ENCODE data around the gene SSTR5.

DNA sequence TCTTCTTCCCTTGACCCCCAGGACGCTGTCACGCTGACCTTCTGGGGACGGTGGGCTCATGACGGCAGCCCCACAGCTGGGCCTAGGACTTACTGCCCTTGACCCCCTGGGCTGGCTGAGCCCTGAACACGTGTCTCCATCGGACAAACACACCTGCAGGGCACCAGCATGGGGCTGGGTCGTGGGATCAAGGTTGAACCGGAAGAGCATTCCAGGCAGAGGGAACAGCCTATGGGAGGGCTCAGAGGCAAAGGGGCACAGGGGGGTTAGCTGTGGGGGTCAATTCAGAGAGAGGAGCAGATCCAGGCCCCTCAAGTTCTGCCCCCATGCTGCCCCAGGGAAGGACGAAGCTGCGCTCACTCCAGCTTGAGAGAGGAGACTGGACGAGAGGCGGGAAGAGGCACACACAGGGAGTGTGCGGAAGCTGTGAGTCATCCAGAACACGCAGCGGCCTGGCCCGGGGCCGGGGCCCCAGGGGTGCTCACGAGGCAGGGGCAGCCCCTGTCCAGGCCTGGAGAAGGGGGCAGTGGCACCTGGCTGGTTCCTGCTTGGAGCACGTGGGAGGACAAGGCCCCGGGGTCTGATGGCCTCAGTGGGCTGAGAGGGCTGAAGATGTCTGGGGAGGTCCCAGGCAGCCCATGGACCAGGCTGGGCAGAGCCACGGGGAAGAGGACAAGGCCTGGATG, 9.9 kb downstream of the SSTR5 start:
- TF ChIP-seq FOXA1 (IDR thresholded peaks at IDR 0.05) (no peak), JUND (IDR thresholded peaks at IDR 0.05) (no peak), GABPA (IDR thresholded peaks at IDR 0.05 in 1 of 2, conservative IDR thresholded peaks at IDR 0.05 in 1 of 2) (no peak), EGR1 (IDR thresholded peaks at IDR 0.05; ENCODE audit: low read depth in 2 of 2) (no peak), RAD21 (IDR thresholded peaks at IDR 0.05) (no peak)
- TF ChIP-seq, protein P1, sequence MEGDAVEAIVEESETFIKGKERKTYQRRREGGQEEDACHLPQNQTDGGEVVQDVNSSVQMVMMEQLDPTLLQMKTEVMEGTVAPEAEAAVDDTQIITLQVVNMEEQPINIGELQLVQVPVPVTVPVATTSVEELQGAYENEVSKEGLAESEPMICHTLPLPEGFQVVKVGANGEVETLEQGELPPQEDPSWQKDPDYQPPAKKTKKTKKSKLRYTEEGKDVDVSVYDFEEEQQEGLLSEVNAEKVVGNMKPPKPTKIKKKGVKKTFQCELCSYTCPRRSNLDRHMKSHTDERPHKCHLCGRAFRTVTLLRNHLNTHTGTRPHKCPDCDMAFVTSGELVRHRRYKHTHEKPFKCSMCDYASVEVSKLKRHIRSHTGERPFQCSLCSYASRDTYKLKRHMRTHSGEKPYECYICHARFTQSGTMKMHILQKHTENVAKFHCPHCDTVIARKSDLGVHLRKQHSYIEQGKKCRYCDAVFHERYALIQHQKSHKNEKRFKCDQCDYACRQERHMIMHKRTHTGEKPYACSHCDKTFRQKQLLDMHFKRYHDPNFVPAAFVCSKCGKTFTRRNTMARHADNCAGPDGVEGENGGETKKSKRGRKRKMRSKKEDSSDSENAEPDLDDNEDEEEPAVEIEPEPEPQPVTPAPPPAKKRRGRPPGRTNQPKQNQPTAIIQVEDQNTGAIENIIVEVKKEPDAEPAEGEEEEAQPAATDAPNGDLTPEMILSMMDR (IDR thresholded peaks at IDR 0.05; ENCODE audit: low read depth, low read length, missing input control) = no peak
- TF ChIP-seq, protein P2, sequence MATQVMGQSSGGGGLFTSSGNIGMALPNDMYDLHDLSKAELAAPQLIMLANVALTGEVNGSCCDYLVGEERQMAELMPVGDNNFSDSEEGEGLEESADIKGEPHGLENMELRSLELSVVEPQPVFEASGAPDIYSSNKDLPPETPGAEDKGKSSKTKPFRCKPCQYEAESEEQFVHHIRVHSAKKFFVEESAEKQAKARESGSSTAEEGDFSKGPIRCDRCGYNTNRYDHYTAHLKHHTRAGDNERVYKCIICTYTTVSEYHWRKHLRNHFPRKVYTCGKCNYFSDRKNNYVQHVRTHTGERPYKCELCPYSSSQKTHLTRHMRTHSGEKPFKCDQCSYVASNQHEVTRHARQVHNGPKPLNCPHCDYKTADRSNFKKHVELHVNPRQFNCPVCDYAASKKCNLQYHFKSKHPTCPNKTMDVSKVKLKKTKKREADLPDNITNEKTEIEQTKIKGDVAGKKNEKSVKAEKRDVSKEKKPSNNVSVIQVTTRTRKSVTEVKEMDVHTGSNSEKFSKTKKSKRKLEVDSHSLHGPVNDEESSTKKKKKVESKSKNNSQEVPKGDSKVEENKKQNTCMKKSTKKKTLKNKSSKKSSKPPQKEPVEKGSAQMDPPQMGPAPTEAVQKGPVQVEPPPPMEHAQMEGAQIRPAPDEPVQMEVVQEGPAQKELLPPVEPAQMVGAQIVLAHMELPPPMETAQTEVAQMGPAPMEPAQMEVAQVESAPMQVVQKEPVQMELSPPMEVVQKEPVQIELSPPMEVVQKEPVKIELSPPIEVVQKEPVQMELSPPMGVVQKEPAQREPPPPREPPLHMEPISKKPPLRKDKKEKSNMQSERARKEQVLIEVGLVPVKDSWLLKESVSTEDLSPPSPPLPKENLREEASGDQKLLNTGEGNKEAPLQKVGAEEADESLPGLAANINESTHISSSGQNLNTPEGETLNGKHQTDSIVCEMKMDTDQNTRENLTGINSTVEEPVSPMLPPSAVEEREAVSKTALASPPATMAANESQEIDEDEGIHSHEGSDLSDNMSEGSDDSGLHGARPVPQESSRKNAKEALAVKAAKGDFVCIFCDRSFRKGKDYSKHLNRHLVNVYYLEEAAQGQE (IDR thresholded peaks at IDR 0.05) = no peak

Measured in liver (tissue), 3 donors.